GM12878 (cell line): ENCODE results near the gene RAP1GAP. TPM values are rescaled to one million over a fixed set of nuclear protein-coding genes. Genes with fewer than 3 reads are reported as not detected.

Experiments used
- CHD2 ChIP-seq: IDR thresholded peaks from 2 replicates; pipeline ENCODE4 v1.6.1; 2011; ENCODE audit warnings: low read depth, low read length, improper control_type of control experiment, borderline replicate concordance
- DPF2 ChIP-seq: fragments of 450-650 bp; IDR thresholded peaks from 2 replicates; pipeline ENCODE4 v1.6.1; 2017; ENCODE audit warnings: mild to moderate bottlenecking
- JUNB ChIP-seq: IDR thresholded peaks from 2 replicates; pipeline ENCODE4 v1.6.1; 2016; ENCODE audit warnings: antibody characterized with exemption, mild to moderate bottlenecking
- PAX8 ChIP-seq: fragments of 450-650 bp; IDR thresholded peaks from 2 replicates; pipeline ENCODE4 v1.6.1; 2017; ENCODE audit warnings: mild to moderate bottlenecking, moderate library complexity
- POLR2A ChIP-seq: IDR thresholded peaks from 2 replicates; pipeline ENCODE4 v1.6.1; 2011; ENCODE audit warnings: low read depth, mild to moderate bottlenecking, low read length
- USF2 ChIP-seq: IDR thresholded peaks from 2 replicates; pipeline ENCODE4 v1.6.1; 2011; ENCODE audit warnings: low read depth, low read length, improper control_type of control experiment, borderline replicate concordance
- ZNF274 ChIP-seq: IDR thresholded peaks from one replicate; pipeline ENCODE4 v1.8.0; 2011; ENCODE audit not compliant: insufficient read length, insufficient read depth
- polyA plus RNA-seq, 11 experiments: library from polyadenylated mRNA; depleted of rRNA in 4 of 11; unstranded in 6 of 11; stranded (reverse) in 5 of 11; fragments of >200 nt; fragmentation: Nextera tagmentation in 4 of 11; fragmentation: Illumina TruSeq in 1 of 11; extraction: Ambion mirVana in 4 of 11; extraction: Trizol in 1 of 11; gene quantifications; 1 replicate in 1 of 11; 2 replicates in 10 of 11; pipeline versions ENCODE4 v1.2.1 to v1.2.3, GENCODE V29; 2011 to 2016; ENCODE audit warnings: inconsistent platforms in 2 of 11, missing spikeins in 2 of 11, low read depth in 1 of 11
- total RNA-seq, 4 experiments: library from RNA; depleted of rRNA in 3 of 4; stranded (reverse); fragments of >200 nt in 3 of 4; fragmentation: Illumina TruSeq in 1 of 4; extraction: Trizol in 1 of 4; gene quantifications; 2 replicates each; pipeline versions ENCODE4 v1.2.1 to v1.2.3, GENCODE V29; 2013 to 2021
- TF ChIP-seq, protein P1 (sequence below): IDR thresholded peaks from 2 replicates; pipeline ENCODE4 v1.6.1; 2011; ENCODE audit warnings: mild to moderate bottlenecking, low read depth, low read length, moderate library complexity; ENCODE audit not compliant: insufficient replicate concordance
- TF ChIP-seq, protein P2 (sequence below): fragments of 450-650 bp; IDR thresholded peaks from 2 replicates; pipeline ENCODE4 v1.6.1; 2017; ENCODE audit warnings: mild to moderate bottlenecking, moderate library complexity

Gene RAP1GAP
- total and polyA plus RNA-seq, 10 of the 15 experiments (the other 5 are each of a cell fraction or from before 2014, with no cell fraction given) = 0.04 to 0.96 (median 0.09) TPM; not detected in 3

GRCh38 chr1:21605964-21606705 lies 63.0 kb downstream of the RAP1GAP start (continued):
- TF ChIP-seq PAX8 (no peak), CHD2 (no peak), DPF2 (no peak), POLR2A (no peak), ZNF274 (no peak), USF2 (no peak), JUNB (no peak)
- TF ChIP-seq, protein P1, sequence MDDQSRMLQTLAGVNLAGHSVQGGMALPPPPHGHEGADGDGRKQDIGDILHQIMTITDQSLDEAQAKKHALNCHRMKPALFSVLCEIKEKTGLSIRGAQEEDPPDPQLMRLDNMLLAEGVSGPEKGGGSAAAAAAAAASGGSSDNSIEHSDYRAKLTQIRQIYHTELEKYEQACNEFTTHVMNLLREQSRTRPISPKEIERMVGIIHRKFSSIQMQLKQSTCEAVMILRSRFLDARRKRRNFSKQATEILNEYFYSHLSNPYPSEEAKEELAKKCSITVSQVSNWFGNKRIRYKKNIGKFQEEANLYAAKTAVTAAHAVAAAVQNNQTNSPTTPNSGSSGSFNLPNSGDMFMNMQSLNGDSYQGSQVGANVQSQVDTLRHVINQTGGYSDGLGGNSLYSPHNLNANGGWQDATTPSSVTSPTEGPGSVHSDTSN = no peak
- TF ChIP-seq, protein P2, sequence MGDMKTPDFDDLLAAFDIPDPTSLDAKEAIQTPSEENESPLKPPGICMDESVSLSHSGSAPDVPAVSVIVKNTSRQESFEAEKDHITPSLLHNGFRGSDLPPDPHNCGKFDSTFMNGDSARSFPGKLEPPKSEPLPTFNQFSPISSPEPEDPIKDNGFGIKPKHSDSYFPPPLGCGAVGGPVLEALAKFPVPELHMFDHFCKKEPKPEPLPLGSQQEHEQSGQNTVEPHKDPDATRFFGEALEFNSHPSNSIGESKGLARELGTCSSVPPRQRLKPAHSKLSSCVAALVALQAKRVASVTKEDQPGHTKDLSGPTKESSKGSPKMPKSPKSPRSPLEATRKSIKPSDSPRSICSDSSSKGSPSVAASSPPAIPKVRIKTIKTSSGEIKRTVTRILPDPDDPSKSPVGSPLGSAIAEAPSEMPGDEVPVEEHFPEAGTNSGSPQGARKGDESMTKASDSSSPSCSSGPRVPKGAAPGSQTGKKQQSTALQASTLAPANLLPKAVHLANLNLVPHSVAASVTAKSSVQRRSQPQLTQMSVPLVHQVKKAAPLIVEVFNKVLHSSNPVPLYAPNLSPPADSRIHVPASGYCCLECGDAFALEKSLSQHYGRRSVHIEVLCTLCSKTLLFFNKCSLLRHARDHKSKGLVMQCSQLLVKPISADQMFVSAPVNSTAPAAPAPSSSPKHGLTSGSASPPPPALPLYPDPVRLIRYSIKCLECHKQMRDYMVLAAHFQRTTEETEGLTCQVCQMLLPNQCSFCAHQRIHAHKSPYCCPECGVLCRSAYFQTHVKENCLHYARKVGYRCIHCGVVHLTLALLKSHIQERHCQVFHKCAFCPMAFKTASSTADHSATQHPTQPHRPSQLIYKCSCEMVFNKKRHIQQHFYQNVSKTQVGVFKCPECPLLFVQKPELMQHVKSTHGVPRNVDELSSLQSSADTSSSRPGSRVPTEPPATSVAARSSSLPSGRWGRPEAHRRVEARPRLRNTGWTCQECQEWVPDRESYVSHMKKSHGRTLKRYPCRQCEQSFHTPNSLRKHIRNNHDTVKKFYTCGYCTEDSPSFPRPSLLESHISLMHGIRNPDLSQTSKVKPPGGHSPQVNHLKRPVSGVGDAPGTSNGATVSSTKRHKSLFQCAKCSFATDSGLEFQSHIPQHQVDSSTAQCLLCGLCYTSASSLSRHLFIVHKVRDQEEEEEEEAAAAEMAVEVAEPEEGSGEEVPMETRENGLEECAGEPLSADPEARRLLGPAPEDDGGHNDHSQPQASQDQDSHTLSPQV = no peak
- TF ChIP-seq, all 136 proteins: peak for 0
